A549 (cell line): ENCODE results near the gene KAT2B.

Experiments used
- POLR2A ChIP-seq: IDR thresholded peaks from 2 replicates; pipeline ENCODE4 v1.6.1; 2012; ENCODE audit warnings: mild to moderate bottlenecking, low read length
- TF ChIP-seq, protein P1 (sequence below): fragments of >200 bp; sonication (Bioruptor Twin); formaldehyde crosslinking; IDR thresholded peaks from 3 replicates; pipeline ENCODE4 v1.5.1; 2016

DNA sequence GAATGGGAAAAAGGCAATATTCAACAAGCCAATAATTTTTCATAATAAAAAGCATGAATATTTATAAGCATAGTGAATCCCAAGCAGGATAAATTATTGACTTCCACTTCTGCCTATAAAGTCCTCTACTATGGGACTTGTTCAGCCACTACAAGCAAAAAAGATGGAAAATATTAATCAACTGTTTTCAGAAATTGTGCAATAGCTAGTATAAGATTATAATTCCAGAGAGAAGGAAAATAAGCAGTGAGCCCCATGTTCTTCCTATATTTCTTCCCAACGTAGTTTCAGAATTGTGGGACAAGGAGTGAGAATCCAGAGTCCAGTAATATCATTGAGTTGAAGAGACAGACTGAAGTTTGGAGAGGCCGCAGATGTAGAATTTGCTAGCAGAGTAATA lies 121.5 kb downstream of the KAT2B start:
- TF ChIP-seq POLR2A: no peak
- TF ChIP-seq, protein P1, sequence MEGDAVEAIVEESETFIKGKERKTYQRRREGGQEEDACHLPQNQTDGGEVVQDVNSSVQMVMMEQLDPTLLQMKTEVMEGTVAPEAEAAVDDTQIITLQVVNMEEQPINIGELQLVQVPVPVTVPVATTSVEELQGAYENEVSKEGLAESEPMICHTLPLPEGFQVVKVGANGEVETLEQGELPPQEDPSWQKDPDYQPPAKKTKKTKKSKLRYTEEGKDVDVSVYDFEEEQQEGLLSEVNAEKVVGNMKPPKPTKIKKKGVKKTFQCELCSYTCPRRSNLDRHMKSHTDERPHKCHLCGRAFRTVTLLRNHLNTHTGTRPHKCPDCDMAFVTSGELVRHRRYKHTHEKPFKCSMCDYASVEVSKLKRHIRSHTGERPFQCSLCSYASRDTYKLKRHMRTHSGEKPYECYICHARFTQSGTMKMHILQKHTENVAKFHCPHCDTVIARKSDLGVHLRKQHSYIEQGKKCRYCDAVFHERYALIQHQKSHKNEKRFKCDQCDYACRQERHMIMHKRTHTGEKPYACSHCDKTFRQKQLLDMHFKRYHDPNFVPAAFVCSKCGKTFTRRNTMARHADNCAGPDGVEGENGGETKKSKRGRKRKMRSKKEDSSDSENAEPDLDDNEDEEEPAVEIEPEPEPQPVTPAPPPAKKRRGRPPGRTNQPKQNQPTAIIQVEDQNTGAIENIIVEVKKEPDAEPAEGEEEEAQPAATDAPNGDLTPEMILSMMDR: no peak
